HG03521 (cell line): ENCODE data around the gene WRAP53.
A peak's percentile ranks its signal among the peaks of the same experiment; 100 is the strongest.
"Not testable (repeated sequence)": the region's sequence is repeated elsewhere in the genome, so short reads cannot be mapped to it uniquely, and the experiment has no call there.

Experiments
- ATAC-seq: cut with Tn5 transposase; IDR thresholded peaks from one replicate; pipeline ENCODE4 v1.9.1; 2021; ENCODE audit warnings: mild to moderate bottlenecking, moderate library complexity; ENCODE audit not compliant: unreplicated experiment

Gene WRAP53

DNA sequence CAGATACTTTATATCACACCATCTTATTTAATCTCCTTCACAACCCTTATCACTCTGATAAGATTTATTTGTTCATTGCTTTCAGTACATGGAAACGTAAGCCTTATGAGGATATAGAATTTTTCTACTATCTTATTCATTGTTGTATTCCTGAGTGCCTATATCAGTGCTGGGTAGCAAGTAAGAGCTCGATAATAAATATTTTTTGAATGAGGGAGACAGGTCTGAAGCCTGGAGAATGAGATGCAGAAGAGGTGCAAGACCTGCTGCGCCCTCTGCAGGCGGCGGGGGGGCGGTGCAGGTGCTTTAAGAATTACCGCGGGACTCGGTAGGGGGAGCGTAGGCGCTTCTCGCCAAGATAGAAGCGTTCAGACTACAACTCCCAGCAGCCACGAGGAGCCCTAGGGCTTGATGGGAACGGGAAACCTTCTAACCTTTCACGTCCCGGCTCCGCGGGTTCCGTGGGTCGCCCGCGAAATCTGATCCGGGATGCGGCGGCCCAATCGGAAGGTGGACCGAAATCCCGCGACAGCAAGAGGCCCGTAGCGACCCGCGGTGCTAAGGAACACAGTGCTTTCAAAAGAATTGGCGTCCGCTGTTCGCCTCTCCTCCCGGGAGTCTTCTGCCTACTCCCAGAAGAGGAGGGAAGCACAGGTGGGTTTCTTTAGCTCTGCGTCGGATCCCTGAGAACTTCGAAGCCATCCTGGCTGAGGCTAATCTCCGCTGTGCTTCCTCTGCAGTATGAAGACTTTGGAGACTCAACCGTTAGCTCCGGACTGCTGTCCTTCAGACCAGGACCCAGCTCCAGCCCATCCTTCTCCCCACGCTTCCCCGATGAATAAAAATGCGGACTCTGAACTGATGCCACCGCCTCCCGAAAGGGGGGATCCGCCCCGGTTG is at the start of gene WRAP53:
Gene WRAP53, plus strand, starts transcription at position 570 of the 900 bp plus-strand sequence. Its CDS starts 172 bp downstream, at position 742.
- ATAC-seq = peak; percentile 65

DNA sequence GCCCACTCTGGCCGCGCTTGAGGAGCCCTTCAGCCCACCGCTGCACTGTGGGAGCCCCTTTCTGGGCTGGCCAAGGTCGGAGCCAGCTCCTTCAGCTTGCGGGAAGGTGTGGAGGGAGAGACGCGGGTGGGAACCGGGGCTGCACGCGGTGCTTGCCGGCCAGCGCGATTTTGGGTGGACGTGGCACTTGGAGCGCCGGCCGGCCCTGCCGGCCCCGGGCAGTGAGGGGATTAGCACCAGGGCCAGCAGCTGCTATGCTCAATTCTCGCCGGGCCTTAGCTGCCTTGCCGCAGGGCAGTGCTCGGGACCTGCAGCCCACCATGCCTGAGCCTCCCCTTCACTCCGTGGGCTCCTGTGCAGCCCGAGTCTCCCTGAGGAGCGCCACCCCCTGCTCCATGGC is 47.5 kb upstream of the WRAP53 start:
- no peak for ATAC-seq

DNA sequence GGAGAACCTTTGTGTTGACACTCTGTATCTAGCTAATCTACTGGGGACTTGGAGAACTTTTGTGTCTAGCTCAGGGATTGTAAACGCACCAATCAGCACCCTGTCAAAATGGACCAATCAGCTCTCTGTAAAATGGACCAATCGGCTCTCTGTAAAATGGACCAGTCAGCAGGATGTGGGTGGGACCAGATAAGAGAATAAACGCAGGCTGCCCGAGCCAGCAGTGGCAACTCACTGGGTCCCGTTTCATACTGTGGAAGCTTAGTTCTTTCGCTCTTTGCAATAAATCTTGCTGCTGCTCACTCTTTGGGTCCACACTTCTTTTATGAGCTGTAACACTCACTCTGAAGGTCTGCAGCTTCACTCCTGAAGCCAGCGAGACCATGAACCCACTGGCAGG is 46.6 kb upstream of the WRAP53 start:
- ATAC-seq = not testable (repeated sequence)

DNA sequence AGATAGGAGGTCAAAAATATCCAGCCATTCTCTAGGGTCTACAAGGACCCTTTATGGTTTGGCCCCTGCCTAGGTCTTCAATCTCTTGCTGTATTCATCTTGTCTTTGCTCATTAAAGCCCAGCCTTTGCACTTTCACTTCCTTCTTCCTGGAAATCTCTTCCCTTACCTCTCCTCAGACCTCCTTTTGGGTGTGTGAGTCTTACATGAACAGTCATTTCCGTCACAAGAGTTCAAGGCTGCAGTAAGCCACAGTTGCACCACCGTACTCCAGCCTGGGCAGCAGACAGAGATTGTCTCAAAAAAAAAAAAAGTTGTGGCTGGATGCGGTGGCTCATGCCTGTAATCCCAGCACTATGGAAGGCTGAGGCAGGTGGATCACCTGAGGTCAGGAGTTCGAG is 43.5 kb upstream of the WRAP53 start:
- ATAC-seq = no peak

GRCh38 chr17:7646457-7646856 is 41.8 kb upstream of the WRAP53 start:
- no peak for ATAC-seq

DNA sequence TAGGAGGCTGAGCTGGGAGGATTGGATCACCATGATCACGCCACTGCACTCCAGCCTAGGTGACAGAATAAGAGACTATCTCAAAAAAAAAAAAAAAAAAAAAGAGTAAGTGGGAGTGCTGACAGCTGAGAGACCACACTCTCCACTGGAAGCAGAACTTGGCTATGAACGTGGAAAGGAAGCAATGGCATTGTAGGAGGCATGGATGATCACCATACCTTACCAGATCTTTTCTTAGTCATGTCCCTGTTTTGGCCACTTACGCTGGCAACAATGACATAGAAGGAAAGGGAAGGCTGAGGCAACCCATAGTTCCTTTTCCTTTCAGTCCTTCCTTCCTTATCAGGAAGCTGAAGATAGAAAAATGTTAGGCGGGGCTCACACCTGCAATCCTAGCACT is 41.3 kb upstream of the WRAP53 start:
- ATAC-seq = no peak

- ATAC-seq = no peak
These were observed 37.7 kb upstream of the WRAP53 start, which contains the start of gene ATP1B2 for GRCh38 chr17:7650509-7651096. Gene ATP1B2 (plus strand): TSS chr17:7650926. CDS start chr17:7651519, 593 bp downstream.

DNA sequence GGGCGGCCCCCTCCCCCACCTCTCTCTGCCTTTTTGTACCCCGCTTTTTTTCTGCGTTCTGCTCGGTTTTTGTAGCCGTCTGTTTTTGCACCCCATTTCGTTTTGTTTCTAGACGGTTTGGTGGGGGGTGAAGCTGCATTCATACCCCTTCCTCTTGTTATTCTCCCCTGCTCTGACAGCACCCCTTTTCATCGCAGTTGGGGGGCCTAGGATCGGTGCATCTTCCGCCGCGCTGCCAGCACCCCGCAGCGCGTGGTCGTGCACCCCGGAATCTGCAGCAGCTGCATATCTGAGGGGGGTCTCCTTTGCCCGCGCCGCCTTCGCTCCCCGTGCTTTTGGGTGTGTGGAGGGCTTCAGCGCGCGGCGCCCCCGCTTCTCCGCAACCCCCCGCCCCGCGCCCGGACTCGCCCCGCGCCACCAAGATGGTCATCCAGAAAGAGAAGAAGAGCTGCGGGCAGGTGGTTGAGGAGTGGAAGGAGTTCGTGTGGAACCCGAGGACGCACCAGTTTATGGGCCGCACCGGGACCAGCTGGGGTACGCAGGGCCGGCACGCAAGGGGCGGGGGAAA is 37.1 kb upstream of the WRAP53 start:
- no peak for ATAC-seq

DNA sequence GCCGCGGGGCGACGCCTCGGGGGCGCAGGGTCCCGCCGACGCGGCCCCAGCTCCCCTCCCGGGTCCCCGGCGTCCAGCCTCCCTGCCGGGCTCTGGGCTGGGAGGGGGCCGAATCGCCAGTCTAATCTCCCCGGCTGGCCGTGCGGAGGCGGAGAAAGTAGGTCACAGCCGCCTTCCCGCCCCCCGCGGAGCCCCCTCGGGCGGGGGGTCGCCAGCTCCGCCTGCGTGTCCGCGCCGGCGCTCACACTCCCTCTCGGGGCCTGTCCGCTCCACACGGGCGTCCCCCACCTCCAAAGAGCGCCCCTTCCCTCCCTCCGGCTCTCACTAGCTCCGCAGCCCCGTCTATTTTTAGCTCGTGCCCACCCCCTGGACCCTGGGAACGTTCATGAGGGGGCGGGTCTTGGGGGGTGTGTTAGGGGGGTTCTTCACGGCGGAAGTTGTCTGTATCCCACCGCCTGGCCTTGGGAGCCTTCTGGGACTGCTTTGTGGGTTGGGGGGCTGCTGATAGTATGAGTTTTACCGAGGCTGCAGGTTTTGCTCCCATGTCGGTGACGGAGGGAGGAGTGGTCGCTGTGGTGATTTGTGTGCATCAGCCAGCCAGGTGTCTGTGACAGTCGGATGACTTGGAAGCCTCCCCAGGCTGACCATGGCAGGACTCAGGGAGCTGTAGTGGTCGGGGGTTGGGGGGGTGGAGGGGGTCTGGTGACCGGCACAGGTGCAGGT is 36.5 kb upstream of the WRAP53 start:
- no peak for ATAC-seq

GRCh38 chr17:7652388-7653356 is 35.6 kb upstream of the WRAP53 start:
- no peak for ATAC-seq

GRCh38 chr17:7654832-7655540 is 33.3 kb upstream of the WRAP53 start:
- no peak for ATAC-seq

- ATAC-seq = no peak
These were observed 32.8 kb upstream of the WRAP53 start for GRCh38 chr17:7655541-7655840.

DNA sequence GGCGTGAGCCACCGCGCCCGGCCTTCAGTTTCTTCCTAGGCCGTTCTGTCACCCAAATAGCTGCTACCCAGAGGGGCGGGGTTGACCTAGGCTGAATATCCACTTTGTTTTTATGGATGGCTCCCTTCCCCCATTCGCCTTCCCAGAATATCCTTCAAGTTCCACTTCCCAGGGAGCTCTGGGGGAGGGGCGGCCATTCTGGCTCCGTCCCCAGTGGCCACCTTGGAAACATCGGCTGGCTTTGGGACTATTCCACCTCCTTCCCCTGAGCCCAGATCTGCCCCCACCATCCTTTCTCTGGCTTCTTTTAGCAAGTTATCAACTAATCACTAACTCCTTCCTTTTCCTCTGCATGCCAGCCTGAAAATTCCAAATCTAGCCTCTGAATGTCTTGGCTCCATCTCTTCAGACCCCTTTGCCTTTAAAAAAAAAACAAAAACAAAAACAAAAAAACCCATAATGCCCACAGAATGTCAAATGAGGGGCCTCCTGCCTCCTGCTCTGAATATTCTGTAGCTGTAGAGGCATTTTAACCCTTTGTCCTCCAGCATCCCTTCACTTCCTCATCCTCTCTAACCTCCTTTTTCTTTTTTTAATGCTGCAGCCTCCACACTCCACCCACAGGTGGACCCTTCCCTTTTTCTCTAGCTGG is 31.2 kb upstream of the WRAP53 start:
- no peak for ATAC-seq

- ATAC-seq = no peak
These were observed 20.4 kb upstream of the WRAP53 start for GRCh38 chr17:7667656-7668406.

DNA sequence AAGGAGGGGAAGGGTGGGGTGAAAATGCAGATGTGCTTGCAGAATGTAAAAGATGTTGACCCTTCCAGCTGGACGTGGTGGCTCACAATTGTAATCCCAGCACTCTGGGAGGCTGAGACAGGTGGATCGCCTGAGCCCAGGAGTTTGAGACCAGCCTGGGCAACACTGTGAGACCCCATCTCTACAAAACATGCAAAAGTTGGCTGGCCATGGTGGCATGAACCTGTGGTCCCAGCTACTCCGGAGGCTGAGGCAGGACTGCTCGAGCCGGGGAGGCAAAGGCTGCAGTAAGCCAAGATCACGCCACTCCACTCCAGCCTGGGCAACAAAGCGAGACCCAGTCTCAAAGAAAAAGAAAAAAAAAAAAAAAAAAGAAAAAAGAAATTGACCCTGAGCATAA is 19.8 kb upstream of the WRAP53 start:
- no peak for ATAC-seq

DNA sequence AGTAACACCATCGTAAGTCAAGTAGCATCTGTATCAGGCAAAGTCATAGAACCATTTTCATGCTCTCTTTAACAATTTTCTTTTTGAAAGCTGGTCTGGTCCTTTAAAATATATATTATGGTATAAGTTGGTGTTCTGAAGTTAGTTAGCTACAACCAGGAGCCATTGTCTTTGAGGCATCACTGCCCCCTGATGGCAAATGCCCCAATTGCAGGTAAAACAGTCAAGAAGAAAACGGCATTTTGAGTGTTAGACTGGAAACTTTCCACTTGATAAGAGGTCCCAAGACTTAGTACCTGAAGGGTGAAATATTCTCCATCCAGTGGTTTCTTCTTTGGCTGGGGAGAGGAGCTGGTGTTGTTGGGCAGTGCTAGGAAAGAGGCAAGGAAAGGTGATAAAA is 15.0 kb upstream of the WRAP53 start:
- no peak for ATAC-seq

DNA sequence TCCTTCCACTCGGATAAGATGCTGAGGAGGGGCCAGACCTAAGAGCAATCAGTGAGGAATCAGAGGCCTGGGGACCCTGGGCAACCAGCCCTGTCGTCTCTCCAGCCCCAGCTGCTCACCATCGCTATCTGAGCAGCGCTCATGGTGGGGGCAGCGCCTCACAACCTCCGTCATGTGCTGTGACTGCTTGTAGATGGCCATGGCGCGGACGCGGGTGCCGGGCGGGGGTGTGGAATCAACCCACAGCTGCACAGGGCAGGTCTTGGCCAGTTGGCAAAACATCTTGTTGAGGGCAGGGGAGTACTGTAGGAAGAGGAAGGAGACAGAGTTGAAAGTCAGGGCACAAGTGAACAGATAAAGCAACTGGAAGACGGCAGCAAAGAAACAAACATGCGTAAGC is 13.3 kb upstream of the WRAP53 start:
- ATAC-seq = no peak

GRCh38 chr17:7676533-7676932 is 11.7 kb upstream of the WRAP53 start:
- no peak for ATAC-seq
